Transverse colon (tissue), 4 donors: ENCODE measurements around the gene GLT8D1.

Source experiments
- CTCF ChIP-seq, 5 experiments: fragments of 200-600 bp in 3 of 5; fragments of 450-650 bp in 2 of 5; sonication (generic) in 3 of 5; IDR thresholded peaks; 1 replicate in 2 of 5; 2 replicates in 3 of 5; pipeline ENCODE4 v1.5.1; 2016 to 2017; ENCODE audit warnings: antibody characterized with exemption in 5 of 5, inconsistent platforms in 3 of 5, mild to moderate bottlenecking in 2 of 5, moderate library complexity in 1 of 5
- POLR2AphosphoS5 ChIP-seq, 3 donors: sonication (generic); formaldehyde crosslinking; IDR thresholded peaks; one replicate each; pipeline ENCODE4 v1.6.1; 2016; ENCODE audit warnings: antibody characterized with exemption in 3 of 3

GRCh38 chr3:52743721-52744120, 38.1 kb upstream of the GLT8D1 start:
- TF ChIP-seq POLR2AphosphoS5 (IDR thresholded peaks at IDR 0.05), result no peak
- TF ChIP-seq CTCF (IDR thresholded peaks at IDR 0.05), result no peak
